GM19043 (cell line): ENCODE results near the gene TTC34.
"Not testable (repeated sequence)": the region's sequence is repeated elsewhere in the genome, so short reads cannot be mapped to it uniquely, and the experiment has no call there.

Experiments
- ATAC-seq: cut with Tn5 transposase; IDR thresholded peaks from one replicate; pipeline ENCODE4 v1.9.1; 2021; ENCODE audit warnings: low read depth; ENCODE audit not compliant: unreplicated experiment

Gene TTC34

DNA sequence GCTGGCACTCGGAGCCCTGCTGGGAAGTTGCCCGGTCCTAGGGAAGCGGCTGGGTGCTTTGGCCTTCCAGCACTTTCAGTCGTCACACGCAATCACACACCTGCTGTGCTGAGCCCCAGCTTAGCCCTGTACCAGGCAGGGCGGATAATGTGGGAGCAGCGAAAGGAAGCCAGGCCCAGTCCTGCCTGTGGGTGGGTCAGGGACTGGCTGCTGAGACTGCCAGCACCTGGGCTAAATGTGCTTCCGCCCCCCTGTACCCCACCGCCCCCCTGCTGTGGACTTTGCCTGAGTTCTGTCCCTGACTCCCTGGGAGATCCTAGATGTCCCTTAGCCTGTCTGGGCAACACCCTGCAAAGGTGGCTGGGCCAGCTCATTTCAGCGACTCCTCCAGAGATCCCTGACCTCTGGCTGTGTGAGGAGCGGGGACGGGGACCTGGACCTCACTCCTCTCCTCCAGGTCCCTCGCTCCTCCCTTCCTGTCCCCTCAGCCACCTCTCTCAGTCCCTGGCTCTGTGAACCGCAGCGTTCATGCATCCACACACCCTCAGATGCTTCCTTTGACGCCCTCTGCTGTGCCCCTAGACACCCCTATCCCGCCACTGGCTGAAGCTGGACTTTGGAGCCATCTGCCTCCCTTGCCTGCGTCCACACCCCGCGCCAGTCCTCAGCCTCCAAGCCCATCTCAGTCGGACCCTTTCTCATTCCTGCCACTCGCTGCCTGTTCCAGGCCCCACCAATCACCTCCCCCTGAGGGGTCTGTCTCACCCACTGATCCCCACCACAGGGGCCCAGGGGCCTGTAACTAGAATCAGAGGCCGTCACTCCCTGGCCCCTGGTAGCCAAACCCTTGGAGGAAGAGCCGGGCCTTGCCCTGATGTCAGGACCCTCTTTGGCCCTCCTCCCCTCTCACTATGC, 170.1 kb downstream of the TTC34 start:
- no peak for ATAC-seq

DNA sequence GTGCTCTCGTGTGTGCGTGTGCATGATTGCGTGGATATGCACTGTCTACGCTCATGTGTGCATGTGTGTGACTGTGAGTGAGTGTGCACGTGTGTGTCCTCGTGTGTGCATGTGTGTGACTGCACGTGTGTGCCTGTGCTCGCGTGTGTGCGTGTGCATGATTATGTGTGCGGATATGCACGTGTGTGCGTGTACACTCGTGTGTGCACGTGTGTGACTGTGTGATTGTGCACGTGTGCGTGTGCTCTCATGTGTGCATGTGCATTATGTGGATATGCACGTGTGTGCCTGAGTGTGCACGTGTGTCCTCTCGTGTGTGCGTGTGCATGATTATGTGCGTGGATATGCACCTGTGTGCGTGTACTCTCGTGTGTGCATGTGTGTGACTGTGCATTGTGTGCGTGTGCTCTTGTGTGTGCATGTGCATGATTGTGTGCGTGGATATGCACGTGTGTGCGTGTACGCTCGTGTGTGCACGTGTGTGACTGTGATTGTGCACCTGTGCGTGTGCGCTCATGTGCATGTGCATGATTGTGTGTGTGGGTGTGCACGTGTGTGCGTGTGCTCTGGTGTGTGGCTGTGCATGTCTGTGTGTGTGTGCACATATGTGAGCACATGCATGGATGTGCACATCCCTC, 170.9 kb downstream of the TTC34 start:
- ATAC-seq = no peak

DNA sequence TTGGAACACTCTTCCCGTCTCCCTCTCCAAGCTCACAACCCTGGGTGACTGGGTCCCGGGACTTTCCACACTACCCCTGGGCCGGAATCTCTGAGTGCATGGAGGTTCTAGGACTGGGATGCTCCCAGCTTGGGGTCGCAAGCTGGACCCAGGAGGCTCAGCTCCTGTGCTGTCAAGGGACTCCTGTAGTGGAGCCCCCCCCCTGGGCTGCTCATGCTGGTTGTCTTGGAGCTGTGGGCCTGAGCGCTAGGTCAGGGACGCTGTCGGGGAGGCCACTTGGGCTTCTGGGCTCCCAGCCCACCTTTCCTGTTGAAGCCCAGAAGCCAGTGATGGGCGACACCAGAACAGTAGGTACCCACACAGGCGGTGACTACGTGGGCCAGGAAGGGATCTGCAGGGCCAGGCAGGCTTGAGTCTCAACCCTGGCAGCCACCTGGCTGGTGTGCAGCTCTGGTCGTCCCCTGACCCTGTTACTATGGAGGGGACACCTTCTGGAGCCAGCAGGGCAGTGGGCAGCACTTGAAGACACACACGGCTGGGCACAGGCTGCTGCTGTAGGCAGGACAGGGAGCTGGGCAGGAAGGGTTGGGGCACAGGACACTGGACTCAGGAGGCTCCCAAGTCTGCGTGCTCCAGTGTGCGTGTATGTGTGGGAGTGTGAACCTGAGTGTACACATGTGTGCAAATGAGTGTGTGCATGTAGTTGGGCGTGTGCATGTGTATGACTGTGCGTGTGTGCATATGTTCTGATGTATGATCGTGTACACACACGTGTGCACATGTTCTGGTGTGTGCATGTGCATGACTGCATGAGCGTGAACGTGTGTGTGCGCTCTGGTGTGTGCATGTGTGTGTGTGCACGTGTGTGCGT, 171.6 kb downstream of the TTC34 start:
- no peak for ATAC-seq

DNA sequence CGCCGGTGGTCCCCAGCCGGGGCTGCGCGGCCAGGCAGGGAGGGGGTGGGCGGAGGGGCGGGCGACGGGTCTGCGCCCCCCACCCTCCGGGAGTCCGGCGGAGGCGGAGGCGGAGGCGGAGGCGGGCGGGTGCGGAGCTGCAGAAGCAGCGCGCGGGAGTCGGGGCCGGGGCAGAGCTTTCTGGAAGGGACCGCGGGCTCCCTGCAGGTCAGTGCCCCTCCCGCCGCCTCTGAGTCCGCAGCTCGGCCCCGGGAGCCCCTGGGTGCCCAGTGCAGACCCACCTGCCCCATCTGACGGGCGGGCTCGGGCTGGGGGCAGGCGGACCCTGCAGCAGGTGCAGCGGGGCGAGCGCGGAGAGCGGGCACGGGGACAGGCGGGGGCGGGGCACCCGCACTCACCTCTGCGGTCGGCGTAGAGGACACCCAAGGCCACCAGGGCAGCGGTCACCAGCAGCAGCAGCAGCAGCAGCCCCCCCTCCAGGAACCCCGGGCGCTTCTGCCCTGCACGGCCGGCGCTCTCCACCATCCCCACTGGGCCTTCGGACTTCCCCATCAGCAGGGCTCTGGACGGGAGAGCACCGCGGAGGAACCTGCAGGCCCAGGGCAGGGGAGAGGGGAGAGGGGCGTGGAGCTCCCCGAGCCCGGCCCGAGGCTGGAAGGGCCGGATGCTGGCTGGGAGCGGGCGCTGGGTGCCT, 172.4 kb downstream of the TTC34 start:
- ATAC-seq = no peak

DNA sequence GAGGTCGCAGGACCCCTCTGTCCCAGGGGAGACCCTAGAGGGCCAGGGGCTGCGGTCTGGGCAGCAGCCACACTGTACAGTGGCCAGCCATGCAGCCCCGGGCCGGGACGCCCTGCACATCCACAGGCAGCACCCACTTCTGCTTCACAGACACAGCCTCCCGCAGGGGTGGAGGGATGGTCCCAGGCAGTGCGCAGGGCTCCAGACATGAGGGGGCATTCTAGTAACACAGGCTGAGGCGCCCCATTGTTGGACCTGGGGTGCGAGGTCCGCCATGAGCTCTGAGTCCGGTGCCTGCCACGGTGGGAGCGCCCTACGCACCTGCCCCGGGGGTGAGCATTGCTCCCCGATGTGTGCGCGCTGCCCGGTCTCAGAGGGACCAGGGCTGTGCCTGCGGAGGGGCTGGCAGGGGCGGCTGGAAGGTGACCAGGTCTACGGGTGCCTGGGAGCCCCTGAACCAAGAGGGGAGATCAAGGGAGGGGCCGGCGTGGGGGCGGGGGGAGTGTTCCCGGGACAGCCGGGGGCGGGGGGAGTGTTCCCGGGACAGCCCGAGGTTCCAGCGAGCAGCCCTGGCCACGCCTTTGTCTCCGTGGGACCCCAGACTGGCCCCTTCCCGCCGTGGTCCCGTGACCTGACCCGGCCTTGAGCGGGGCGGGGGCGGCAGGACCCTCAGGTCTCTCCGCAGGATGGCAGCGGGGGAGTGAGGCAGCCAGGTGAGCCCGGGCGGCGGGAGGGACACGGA, 173.1 kb downstream of the TTC34 start:
- no peak for ATAC-seq

DNA sequence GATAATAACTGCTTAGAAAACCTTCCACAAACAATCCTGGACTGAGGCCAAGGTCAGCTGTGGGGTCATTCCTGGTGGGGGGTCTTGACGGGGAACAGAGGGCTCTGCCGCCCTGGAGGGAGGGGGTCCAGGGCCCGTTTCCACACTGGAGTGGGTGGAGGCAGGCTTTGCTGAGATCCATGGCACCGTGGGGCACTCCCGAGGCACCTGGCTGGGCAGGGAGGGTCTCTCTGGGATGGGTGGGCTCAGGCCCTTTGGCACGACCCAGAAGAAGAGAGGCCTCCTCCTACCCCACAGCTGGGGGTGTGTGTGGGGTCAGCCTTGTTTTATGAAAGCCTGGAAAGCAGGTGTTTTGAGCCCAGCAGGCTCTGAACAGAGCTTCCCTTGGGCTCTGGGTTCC, 173.7 kb downstream of the TTC34 start:
- ATAC-seq = no peak

DNA sequence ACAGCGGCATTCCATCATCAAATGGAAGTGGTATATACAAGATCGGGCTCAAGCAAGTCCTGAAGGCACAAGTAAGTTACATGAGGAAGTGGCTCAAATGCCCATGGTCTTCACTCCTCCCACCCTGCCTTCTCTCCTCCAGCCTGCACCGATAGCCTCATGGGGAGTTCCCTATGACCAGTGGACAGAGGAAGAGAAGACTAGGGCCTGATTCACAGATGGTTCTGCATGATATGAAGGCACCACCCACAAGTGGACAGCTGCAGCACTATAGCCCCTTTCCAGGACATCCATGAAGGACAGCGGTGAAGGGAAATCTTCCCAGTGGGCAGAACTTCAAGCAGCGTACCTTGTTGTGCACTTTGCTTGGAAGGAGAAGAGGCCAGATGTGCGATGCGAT, 175.7 kb downstream of the TTC34 start:
- not testable (repeated sequence) for ATAC-seq

DNA sequence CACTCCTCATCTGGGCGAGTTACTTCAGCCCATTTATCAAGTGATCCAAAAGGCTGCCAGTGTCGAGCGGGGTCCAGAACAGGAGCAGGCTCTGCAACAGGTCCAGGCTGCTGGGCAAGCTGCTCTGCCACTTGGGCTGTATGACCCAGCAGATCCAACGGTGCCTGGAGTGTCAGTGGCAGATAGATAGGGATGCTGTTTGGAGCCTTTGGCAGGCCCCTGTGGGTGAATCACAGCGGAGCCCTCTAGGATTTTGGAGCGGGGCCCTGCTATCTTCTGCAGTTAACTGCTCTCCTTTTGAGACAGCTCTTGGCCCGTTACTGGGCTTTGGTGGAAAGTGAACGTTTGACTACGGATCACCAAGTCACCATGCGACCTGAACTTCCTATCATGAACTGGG, 176.2 kb downstream of the TTC34 start:
- ATAC-seq = no peak

DNA sequence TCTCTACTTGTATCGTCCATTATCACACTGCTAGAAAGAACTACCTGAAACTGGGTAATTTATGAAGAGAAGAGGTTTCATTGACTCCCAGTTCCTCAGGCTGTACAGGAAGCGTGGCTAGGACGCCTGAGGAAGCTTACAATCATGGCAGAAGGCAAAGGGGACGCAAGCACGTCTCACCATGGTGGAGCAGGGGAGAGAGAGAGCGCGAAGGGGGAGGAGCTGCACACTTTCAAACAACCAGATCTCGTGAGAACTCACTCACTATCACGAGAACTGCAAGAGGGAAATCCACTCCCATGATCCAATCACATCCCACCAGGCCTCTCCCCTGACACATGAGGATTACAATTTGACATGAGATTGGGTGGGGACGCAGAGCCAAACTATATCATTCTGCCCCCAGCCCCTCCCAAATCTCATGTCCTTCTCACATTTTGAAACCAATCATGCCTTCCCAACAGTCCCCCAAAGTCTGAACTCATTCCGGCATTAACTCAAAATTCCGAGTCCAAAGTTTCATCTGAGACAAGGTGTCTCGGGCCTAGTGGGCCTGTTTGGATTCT, 176.7 kb downstream of the TTC34 start:
- ATAC-seq = no peak

DNA sequence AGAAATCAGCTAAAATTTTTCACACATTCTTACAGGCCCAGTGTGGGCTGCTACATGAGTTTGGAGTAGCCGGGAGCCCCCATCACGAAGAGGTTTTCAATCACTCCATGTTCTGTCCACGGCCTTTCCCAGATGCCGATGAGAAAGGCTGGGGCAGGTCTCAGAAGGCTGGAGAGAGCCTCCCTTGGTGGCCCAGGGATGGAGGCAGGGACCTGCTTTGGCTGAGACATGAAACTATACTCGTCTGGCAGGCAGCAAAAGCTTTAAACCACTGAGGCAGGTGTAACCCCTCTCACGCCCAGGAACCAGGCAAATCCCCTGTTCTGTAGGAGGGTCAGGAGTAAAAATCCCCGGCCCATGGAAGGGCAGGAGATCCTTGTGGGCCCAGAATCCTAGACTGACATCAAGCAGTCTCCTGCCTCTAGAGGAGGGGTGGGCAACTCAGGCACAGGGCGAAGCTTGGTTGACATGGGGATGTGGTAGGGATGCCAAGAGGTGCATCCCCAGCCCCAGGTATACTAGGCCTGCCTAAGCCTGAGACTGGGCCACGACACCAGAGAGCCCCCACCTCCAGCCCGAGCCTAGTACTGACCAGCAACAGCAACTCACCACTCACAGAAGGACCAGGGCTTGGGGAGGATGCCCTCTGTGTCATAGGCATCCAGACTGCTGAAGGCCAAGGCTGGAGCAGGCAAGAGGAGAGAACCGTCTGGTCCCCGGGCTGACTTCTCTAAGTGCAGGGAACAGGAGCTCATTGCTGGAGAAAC, 177.7 kb downstream of the TTC34 start:
- no peak for ATAC-seq

DNA sequence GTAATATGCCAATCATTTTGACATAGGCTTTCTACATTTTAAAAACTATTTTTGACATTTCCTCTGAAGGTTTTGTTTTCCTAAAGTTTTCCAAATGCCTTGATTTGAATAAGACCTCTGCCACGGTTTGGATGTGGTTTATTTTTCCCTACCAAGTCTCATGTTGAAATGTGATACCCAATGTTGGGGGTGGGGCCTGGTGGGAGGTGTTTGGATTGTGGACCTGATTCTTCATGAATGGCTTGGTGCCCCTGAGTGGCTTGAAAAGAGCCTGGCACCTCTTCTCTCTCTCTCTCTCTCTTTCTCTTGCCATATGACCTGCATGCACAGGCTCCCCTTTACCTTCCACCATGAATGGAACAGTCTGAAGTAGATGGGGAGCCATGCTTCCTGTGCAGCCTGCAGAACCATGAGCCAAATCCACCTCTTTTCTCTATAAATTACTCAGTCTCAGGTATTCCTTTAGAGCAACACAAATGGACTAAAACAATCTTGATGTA, 183.5 kb downstream of the TTC34 start:
- ATAC-seq = no peak

DNA sequence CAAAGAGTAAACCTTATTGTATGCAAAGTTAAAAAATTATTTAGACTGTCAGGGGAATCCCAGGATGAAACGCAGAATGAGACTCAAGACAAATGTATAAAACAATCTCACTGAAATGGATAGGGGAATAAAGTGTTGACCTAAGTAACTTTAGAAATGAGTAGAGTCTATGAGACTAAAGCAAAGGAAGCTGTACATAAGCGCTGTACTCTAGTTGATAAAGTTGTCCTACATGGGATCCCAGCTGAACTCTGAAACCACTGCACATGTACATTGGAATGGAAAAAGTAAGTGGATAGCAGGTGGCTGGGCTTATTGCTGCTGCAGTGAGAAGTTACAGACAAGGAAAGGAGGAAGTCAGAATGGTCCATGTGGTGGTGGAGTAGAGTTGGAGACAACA, 187.3 kb downstream of the TTC34 start:
- no peak for ATAC-seq

DNA sequence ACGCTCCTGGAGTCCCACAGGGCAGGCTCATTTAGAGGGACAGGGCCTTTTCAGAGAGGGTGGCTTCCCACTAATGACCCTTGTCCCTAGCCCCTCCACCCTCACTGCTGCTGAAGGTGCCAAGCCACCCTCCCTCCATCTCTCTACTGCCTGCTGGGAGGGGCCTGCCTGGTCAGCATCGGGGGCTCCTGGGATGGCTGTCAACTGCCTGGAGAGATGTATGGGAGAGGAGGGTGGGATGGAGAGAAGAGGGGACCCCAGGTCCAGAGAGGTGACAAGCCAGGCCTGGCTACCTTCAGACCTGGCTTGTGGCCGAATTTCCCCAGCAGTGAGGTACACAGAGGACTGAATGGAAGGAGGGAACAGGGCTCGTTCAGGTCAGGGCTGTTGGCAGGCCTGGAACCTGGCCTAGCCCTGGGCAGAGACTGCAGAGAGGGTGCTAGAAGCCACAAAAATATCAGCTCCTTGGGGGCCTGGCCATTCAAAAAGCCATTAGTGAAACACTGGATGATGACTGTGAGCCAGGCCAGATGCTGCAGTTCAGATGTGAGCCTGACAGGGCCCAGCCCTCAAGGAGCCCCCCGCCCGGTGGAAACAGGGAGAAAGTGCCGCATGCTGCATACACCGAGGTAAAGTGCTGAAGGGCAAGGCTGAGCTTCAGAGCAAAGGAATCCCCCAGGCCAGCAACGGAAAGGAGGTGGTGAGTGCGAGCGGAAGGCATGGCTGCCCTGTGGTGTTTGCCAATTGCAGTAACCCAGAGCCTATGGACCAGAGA, 188.7 kb downstream of the TTC34 start:
- no peak for ATAC-seq

DNA sequence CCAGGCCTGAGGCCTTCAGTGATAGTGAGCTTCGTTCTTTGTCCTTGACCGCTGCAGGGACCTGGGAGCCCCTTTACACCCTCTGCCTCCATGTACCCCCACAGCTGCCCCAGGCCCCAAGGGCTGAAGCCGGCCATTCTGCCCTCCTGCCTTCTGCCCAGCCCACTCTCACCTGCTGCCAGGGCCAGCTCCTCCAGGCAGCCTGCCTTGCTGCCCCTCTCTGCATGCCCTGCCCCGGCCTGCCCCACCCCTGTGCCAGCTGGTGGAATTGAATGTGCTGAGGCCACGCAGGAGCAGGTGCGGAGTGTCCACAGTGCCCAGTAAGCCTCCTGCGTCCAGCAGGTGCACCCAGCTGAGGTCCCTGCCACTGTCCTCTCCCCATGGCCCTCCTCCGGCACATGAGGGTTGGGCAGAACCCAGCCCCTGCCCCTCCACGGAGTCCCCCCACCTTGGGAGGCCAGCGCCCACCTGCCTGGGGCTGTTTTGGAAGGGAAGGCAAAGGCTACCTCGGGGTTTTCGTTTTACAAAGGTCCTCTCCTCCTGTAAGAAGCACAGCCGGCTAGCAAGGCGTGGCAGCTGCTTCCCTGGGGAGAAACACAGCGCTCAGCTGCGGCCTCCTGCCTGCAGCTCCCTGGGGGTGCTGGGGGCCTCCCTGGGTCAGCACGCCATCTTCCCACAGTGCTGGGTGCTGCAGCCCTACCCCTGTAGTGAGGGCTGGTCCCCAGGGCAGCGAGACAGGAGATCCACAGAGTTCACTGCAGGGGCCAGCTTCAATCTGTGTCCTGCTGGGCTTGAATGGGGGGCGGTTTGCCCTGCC, 189.7 kb downstream of the TTC34 start:
- ATAC-seq = no peak

DNA sequence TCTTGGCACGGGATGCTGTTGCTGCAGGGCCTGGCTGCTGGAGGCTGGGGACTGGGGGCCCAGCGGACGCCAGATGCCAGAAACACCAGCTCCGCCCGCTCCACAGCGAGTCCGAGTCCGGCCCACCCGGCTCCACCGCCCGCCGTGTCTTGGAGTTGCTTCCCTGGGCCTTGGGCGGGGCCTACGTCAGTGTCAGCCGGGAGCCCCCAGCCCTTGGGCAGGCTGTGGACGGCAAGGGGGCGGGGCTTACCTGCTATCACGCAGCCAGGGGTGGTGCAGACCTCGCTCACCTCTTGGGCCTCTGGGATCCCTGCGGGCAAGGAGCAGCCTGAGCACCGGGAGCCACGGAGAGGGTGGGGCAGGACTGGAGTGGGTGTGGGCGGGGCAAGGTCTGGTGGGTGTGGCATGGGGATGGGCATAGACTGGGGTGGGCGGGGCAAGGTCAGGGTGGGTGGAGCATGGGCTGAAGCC, 190.4 kb downstream of the TTC34 start:
- ATAC-seq = no peak

DNA sequence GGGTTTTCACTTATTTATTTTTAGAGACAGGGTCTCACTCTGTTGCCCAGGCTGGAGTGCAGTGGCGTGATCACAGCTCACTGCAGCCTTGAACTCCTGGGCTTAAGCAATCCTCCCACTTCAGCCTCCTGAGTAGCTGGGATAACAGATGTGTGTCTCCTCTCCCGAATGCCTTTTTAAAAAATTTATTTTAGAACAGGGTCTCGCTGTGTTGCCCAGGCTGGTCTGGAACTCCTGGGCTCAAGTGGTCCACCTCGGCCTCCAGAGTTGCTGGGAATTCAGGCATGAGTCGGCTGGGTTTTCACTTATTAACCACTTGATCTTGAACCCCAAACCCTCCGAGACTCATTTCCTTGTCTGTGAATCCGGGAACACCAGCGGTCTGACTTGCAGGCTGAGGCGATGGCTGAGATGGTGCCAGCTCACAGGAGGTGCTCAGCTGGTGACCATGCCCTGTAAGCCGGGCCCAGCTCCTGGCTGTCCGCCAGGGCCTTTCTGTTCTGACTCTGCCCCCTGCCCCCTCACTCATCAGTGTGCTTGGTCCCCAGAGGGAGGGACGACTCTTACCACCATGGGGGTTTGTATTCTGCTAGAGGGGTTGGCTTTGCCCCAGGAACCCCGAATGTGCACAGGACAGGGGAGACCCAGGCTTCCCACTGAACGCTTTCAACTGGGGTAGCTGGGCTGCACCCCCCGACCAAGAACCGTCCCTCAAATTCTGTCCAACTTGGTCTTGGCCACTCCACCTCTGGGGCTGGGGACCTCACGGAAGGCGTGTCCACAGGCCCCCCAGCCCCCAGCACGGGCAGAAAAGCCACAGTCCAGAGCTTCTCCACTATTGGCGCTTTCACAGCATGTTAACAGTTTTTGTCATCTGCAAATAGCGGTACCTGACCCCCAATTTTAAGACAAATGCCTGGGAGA, 191.2 kb downstream of the TTC34 start:
- ATAC-seq = no peak
